GM19099 (cell line): Measurements from ENCODE around the gene ARFGAP3.

Experiments
- POLR2A ChIP-seq: IDR thresholded peaks from 3 replicates; pipeline ENCODE4 v1.6.1; 2011; ENCODE audit warnings: low read depth; ENCODE audit not compliant: insufficient read length; ENCODE audit errors: extremely low read depth

The ARFGAP3 gene

GRCh38 chr22:42876041-42876440 is 19.0 kb upstream of the ARFGAP3 start:
- TF ChIP-seq POLR2A = no peak

GRCh38 chr22:42874010-42874409 is 16.9 kb upstream of the ARFGAP3 start:
- TF ChIP-seq POLR2A = no peak

GRCh38 chr22:42873356-42873755 is 16.3 kb upstream of the ARFGAP3 start:
- no peak for TF ChIP-seq POLR2A

GRCh38 chr22:42872821-42873220 is 15.7 kb upstream of the ARFGAP3 start:
- no peak for TF ChIP-seq POLR2A

GRCh38 chr22:42871146-42872050 is 14.3 kb upstream of the ARFGAP3 start:
- no peak for TF ChIP-seq POLR2A

GRCh38 chr22:42869888-42870480 is 12.9 kb upstream of the ARFGAP3 start:
- TF ChIP-seq POLR2A = no peak

- TF ChIP-seq POLR2A = no peak
Measured at GRCh38 chr22:42869463-42869862, 12.4 kb upstream of the ARFGAP3 start.

GRCh38 chr22:42868751-42869251 is 11.7 kb upstream of the ARFGAP3 start:
- no peak for TF ChIP-seq POLR2A

GRCh38 chr22:42866100-42866499 is 9.0 kb upstream of the ARFGAP3 start:
- no peak for TF ChIP-seq POLR2A

- no peak for TF ChIP-seq POLR2A
Measured at GRCh38 chr22:42865536-42865935, 8.5 kb upstream of the ARFGAP3 start.

GRCh38 chr22:42863349-42863961 is 6.4 kb upstream of the ARFGAP3 start:
- TF ChIP-seq POLR2A = no peak

GRCh38 chr22:42862045-42862734 is 5.1 kb upstream of the ARFGAP3 start:
- no peak for TF ChIP-seq POLR2A

GRCh38 chr22:42860968-42861367 is 3.9 kb upstream of the ARFGAP3 start:
- no peak for TF ChIP-seq POLR2A

GRCh38 chr22:42857845-42858481 is 890 bp upstream of the ARFGAP3 start:
- no peak for TF ChIP-seq POLR2A

GRCh38 chr22:42856179-42856864 is 751 bp downstream of the ARFGAP3 start:
- no peak for TF ChIP-seq POLR2A

- no peak for TF ChIP-seq POLR2A
Measured at GRCh38 chr22:42855721-42856120, 1.4 kb downstream of the ARFGAP3 start.
